GM12878 (cell line): ENCODE data around the gene CHN2. TPM values are rescaled to one million over a fixed set of nuclear protein-coding genes. Genes with fewer than 3 reads are reported as not detected.

Source experiments
- ATAC-seq: fragments of 200-7000 bp; cut with Tn5 transposase; 3 replicates; pipeline ENCODE4 v1.9.1; 2020; ENCODE audit warnings: mild to moderate bottlenecking, moderate library complexity
- BruUV-seq: library from RNA; stranded (reverse); fragments of 400-500 nt; replicated peaks from 2 replicates; lab custom pipeline; 2021; lab: Mats Ljungman, UMichigan
- CTCF ChIA-PET: fragments of 300-600 bp; sonication (Branson Sonifier 250); formaldehyde crosslinking; extraction: SDS; loops from one replicate; lab custom pipeline; 2021; ENCODE audit warnings: inconsistent platforms; lab: Yijun Ruan, JAX
- POLR2A ChIA-PET: fragments of 350-600 bp; formaldehyde crosslinking; extraction: SDS; loops from one replicate; lab custom pipeline; 2021; ENCODE audit warnings: inconsistent platforms; lab: Charles Lee
- RAD21 ChIA-PET: fragments of 300-600 bp; sonication (Branson Sonifier 250); formaldehyde crosslinking; loops from one replicate; lab custom pipeline; 2023; ENCODE audit warnings: antibody characterized with exemption; ENCODE audit not compliant: unreplicated experiment; lab: Charles Lee
- SMC1A ChIA-PET: fragments of 300-600 bp; sonication (Branson Sonifier 250); formaldehyde crosslinking; loops from one replicate; lab custom pipeline; 2023; ENCODE audit not compliant: unreplicated experiment, uncharacterized antibody; lab: Charles Lee
- DNase-seq: peaks from one replicate; pipeline ENCODE4 v3.0.0-alpha.2; 2011; ENCODE audit warnings: low read depth, low spot score
- FAIRE-seq: peaks from 3 replicates; lab custom pipeline; 2011; peaks lifted over from hg19 to GRCh38; lab: Jason Lieb, UNC
- H2AFZ ChIP-seq: 2 replicates; pipeline ENCODE4 v1.6.0; 2011; ENCODE audit warnings: low read depth, low read length, control low read depth; ENCODE audit not compliant: control insufficient read depth
- H3K27ac ChIP-seq: 2 replicates; pipeline ENCODE4 v1.5.1; 2011; ENCODE audit warnings: control low read depth; ENCODE audit not compliant: control insufficient read depth, insufficient read depth
- H3K27me3 ChIP-seq, 2 experiments: replicated peaks in 1 of 2; 2 replicates each; pipeline versions ENCODE4 v1.6.0 to v1.6.1; 2011; ENCODE audit warnings: low read length in 1 of 2; ENCODE audit not compliant: control insufficient read depth in 2 of 2, insufficient read depth in 2 of 2
- H3K36me3 ChIP-seq, 2 experiments: 2 replicates each; pipeline ENCODE4 v1.5.1; 2011; ENCODE audit warnings: low read length in 1 of 2; ENCODE audit not compliant: control insufficient read depth in 2 of 2, insufficient read depth in 2 of 2
- H3K4me1 ChIP-seq: 2 replicates; pipeline ENCODE4 v1.6.1; 2011; ENCODE audit warnings: mild to moderate bottlenecking, low read length, moderate library complexity, mixed read lengths; ENCODE audit not compliant: control insufficient read depth, insufficient read depth
- H3K4me2 ChIP-seq: 2 replicates; pipeline ENCODE4 v1.6.0; 2011; ENCODE audit warnings: control low read depth; ENCODE audit not compliant: control insufficient read depth, insufficient read depth
- H3K4me3 ChIP-seq: fragments of 200-600 bp; sonication (generic); 2 replicates; pipeline ENCODE4 v1.5.1; 2016
- H3K79me2 ChIP-seq: 2 replicates; pipeline ENCODE4 v1.6.0; 2011; ENCODE audit warnings: low read length; ENCODE audit not compliant: control insufficient read depth, insufficient read depth
- H3K9ac ChIP-seq: 2 replicates; pipeline ENCODE4 v1.8.0; 2011; ENCODE audit warnings: low read length, control low read depth, mixed read lengths; ENCODE audit not compliant: control insufficient read depth, insufficient read depth
- H3K9me3 ChIP-seq: replicated peaks from 3 replicates; pipeline ENCODE4 v1.5.1; 2011; ENCODE audit warnings: mild to moderate bottlenecking, low read length; ENCODE audit not compliant: control insufficient read depth, insufficient read depth
- H4K20me1 ChIP-seq: 2 replicates; pipeline ENCODE4 v1.6.0; 2011; ENCODE audit not compliant: control insufficient read depth, insufficient read depth
- BMI1 ChIP-seq: fragments of 450-650 bp; IDR thresholded peaks from 2 replicates; pipeline ENCODE4 v1.6.1; 2016; ENCODE audit warnings: mild to moderate bottlenecking, moderate library complexity, borderline replicate concordance
- CBX3 ChIP-seq: fragments of 200-600 bp; sonication (generic); IDR thresholded peaks from 2 replicates; pipeline ENCODE4 v1.6.1; 2016; ENCODE audit warnings: low read depth, borderline replicate concordance
- CHD1 ChIP-seq: IDR thresholded peaks from 2 replicates; pipeline ENCODE4 v1.6.1; 2012; ENCODE audit warnings: low read depth, low read length, improper control_type of control experiment
- CTCF ChIP-seq, 3 experiments: IDR thresholded peaks in 2 of 3; conservative IDR thresholded peaks in 1 of 3; 2 replicates each; pipeline ENCODE4 v1.5.1; 2011; ENCODE audit warnings: low read depth in 3 of 3, low read length in 3 of 3, mild to moderate bottlenecking in 3 of 3, control low read depth in 2 of 3, moderate library complexity in 2 of 3, inconsistent platforms in 1 of 3, mixed read lengths in 1 of 3; ENCODE audit not compliant: control insufficient read depth in 2 of 3, insufficient read depth in 1 of 3; ENCODE audit errors: extremely low read depth in 1 of 3
- EP300 ChIP-seq, 2 experiments: fragments of 150-350 bp in 1 of 2; IDR thresholded peaks; 2 replicates each; pipeline ENCODE4 v1.6.1; 2011 to 2012; ENCODE audit warnings: low read depth in 2 of 2, low read length in 2 of 2, borderline replicate concordance in 1 of 2, improper control_type of control experiment in 1 of 2, inconsistent platforms in 1 of 2; ENCODE audit not compliant: control insufficient read depth in 1 of 2
- FOXK2 ChIP-seq: fragments of 450-650 bp; IDR thresholded peaks from 2 replicates; pipeline ENCODE4 v1.6.1; 2017; ENCODE audit warnings: mild to moderate bottlenecking, moderate library complexity
- JUNB ChIP-seq: IDR thresholded peaks from 2 replicates; pipeline ENCODE4 v1.6.1; 2016; ENCODE audit warnings: antibody characterized with exemption, mild to moderate bottlenecking
- MLLT1 ChIP-seq: fragments of 450-650 bp; IDR thresholded peaks from 2 replicates; pipeline ENCODE4 v1.6.1; 2016; ENCODE audit warnings: mild to moderate bottlenecking
- MYC ChIP-seq: IDR thresholded peaks from 2 replicates; pipeline ENCODE4 v1.6.1; 2011; ENCODE audit warnings: mild to moderate bottlenecking, low read length, moderate library complexity, inconsistent platforms; ENCODE audit not compliant: insufficient read depth, insufficient replicate concordance, insufficient read length, severe bottlenecking
- NRF1 ChIP-seq: conservative IDR thresholded peaks from 2 replicates; pipeline ENCODE4 v1.6.1; 2011; ENCODE audit warnings: mild to moderate bottlenecking, low read depth, low read length, improper control_type of control experiment
- SMARCA5 ChIP-seq: fragments of 450-650 bp; IDR thresholded peaks from 2 replicates; pipeline ENCODE4 v1.6.1; 2017; ENCODE audit warnings: mild to moderate bottlenecking
- STAT3 ChIP-seq: IDR thresholded peaks from 2 replicates; pipeline ENCODE4 v1.6.1; 2011; ENCODE audit warnings: low read depth, low read length, improper control_type of control experiment
- SUZ12 ChIP-seq: fragments of 200-600 bp; sonication (generic); IDR thresholded peaks from one replicate; pipeline ENCODE4 v1.6.1; 2018; ENCODE audit warnings: antibody characterized with exemption, mild to moderate bottlenecking; ENCODE audit not compliant: unreplicated experiment
- ZZZ3 ChIP-seq: IDR thresholded peaks from 2 replicates; pipeline ENCODE4 v1.6.1; 2011; ENCODE audit warnings: low read depth; ENCODE audit not compliant: control insufficient read depth, insufficient read length
- WGBS: methylation state at CpG from one replicate; pipeline ENCODE4 v1.1.6; 2016; ENCODE audit warnings: low lambda C conversion rate; ENCODE audit not compliant: insufficient replicate concordance, insufficient coverage; ENCODE audit errors: missing lambda C conversion rate; 5-methylcytosine and 5-hydroxymethylcytosine counted together
- in situ Hi-C: fragments of 300-500 bp; cut with MboI; formaldehyde crosslinking; loops from 9 replicates; pipeline ENCODE4 v1.14.3; 2018; ENCODE audit warnings: mixed read lengths
- intact Hi-C: fragments of 100-400 bp; cut with micrococcal nuclease; formaldehyde crosslinking; loops from one replicate; pipeline ENCODE4 v1.14.2; 2022; ENCODE audit not compliant: unreplicated experiment
- polyA plus RNA-seq, 11 experiments: library from polyadenylated mRNA; depleted of rRNA in 4 of 11; unstranded in 6 of 11; stranded (reverse) in 5 of 11; fragments of >200 nt; fragmentation: Nextera tagmentation in 4 of 11; fragmentation: Illumina TruSeq in 1 of 11; extraction: Ambion mirVana in 4 of 11; extraction: Trizol in 1 of 11; gene quantifications; 1 replicate in 1 of 11; 2 replicates in 10 of 11; pipeline versions ENCODE4 v1.2.1 to v1.2.3, GENCODE V29; 2011 to 2016; ENCODE audit warnings: inconsistent platforms in 2 of 11, missing spikeins in 2 of 11, low read depth in 1 of 11
- total RNA-seq, 4 experiments: library from RNA; depleted of rRNA in 3 of 4; stranded (reverse); fragments of >200 nt in 3 of 4; fragmentation: Illumina TruSeq in 1 of 4; extraction: Trizol in 1 of 4; gene quantifications; 2 replicates each; pipeline versions ENCODE4 v1.2.1 to v1.2.3, GENCODE V29; 2013 to 2021
- TF ChIP-seq, protein P1 (sequence below): fragments of 450-650 bp; IDR thresholded peaks from 2 replicates; pipeline ENCODE4 v1.6.1; 2017; ENCODE audit warnings: borderline replicate concordance

CHN2 gene
- total and polyA plus RNA-seq, 10 of the 15 experiments (the other 5 are each of a cell fraction or from before 2014, with no cell fraction given): 0.11 to 3.8 (median 0.37) TPM; not detected in 2

GRCh38 chr7:29490094-29490607, 295.6 kb downstream of the CHN2 start (continued):
- TF ChIP-seq, protein P1, sequence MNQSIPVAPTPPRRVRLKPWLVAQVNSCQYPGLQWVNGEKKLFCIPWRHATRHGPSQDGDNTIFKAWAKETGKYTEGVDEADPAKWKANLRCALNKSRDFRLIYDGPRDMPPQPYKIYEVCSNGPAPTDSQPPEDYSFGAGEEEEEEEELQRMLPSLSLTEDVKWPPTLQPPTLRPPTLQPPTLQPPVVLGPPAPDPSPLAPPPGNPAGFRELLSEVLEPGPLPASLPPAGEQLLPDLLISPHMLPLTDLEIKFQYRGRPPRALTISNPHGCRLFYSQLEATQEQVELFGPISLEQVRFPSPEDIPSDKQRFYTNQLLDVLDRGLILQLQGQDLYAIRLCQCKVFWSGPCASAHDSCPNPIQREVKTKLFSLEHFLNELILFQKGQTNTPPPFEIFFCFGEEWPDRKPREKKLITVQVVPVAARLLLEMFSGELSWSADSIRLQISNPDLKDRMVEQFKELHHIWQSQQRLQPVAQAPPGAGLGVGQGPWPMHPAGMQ: no peak
- TF ChIP-seq ZZZ3 (no peak), FOXK2 (no peak)

DNA sequence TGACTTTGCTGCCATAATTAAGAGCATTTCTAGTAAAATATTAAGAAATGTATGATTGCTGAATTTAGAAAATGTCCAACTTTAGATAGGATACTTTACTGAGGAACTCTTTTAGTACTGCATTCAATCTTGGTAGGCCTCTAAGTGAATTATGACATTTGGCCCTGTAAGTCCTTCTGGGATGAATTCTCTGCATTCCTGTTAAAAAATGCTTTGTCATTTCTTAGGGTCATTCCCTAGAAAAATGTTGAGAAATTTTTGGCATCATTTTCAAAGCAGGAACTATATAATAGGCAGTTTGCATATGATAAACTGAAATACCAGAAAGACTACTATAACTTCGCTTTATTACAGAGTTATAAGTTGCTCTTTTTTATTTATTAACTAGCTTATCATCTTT, 299.8 kb downstream of the CHN2 start:
- Histone ChIP-seq H3K4me1 (no peaks in the 10 kb centered on the region), H4K20me1 (no peaks in the 10 kb centered on the region), H3K4me2 (no peak overlapping the region), H3K9me3 (no peaks in the 10 kb centered on the region), H3K27me3 (no peaks in the 10 kb centered on the region; a peak in 1 of 4 replicates), H3K27ac (no peak overlapping the region), H3K9ac (no peak overlapping the region), H3K79me2 (no peaks in the 10 kb centered on the region), H3K4me3 (no peak overlapping the region), H2AFZ (no peak overlapping the region), H3K36me3 (no peaks in the 10 kb centered on the region)
- DNase-seq: no peak
- no TSS peak for BruUV-seq
- CTCF ChIA-PET: no interaction called here
- RAD21 ChIA-PET: no interaction called here
- SMC1A ChIA-PET: no interaction called here
- no peak for ATAC-seq
- intact Hi-C loops: no loop called here
- FAIRE-seq: no peak
- in situ Hi-C loops: no loop called here
- POLR2A ChIA-PET: no interaction called here
- 44% methylated on average over 1 of the region's 1 CpG for WGBS
- TF ChIP-seq, protein P1: no peak
- TF ChIP-seq CTCF (IDR thresholded peaks at IDR 0.05 in 2 of 3, conservative IDR thresholded peaks at IDR 0.05 in 1 of 3; ENCODE audit: control insufficient read depth in 2 of 3, extremely low read depth in 1 of 3, insufficient read depth in 1 of 3, low read depth in 3 of 3, low read length in 3 of 3): no peak
- TF ChIP-seq EP300 (IDR thresholded peaks at IDR 0.05; ENCODE audit: borderline replicate concordance in 1 of 2, control insufficient read depth in 1 of 2, low read depth in 2 of 2, low read length in 2 of 2): no peak
- TF ChIP-seq NRF1: no peak
- no peak for TF ChIP-seq SMARCA5
- TF ChIP-seq MYC: no peak
- no peak for TF ChIP-seq STAT3
- TF ChIP-seq JUNB: no peak
- TF ChIP-seq SUZ12: no peak
- no peak for TF ChIP-seq CBX3
- TF ChIP-seq BMI1: no peak
- no peak for TF ChIP-seq CHD1
- no peak for TF ChIP-seq MLLT1
